ENCODE data around the gene NOVA1.

DNA sequence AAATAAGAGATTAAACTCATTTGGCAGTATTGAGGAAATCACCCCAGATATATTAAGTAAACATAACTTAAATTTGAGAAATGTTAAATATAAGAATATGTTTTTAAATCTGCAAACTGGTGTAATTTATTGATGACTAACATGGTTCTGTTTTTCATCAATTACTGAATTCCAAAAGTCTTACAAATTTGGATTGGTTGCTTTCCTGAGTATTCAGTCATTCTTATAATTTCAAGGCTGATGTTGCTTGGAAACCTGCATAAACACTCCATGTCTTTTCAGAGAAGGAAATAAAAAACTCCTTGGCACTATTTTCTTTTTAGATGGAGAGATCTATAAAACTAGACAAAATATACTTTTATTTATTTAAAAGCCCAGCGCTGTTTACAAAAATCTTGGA, 71.7 kb downstream of the NOVA1 start:
- TF ChIP-seq, protein P1, sequence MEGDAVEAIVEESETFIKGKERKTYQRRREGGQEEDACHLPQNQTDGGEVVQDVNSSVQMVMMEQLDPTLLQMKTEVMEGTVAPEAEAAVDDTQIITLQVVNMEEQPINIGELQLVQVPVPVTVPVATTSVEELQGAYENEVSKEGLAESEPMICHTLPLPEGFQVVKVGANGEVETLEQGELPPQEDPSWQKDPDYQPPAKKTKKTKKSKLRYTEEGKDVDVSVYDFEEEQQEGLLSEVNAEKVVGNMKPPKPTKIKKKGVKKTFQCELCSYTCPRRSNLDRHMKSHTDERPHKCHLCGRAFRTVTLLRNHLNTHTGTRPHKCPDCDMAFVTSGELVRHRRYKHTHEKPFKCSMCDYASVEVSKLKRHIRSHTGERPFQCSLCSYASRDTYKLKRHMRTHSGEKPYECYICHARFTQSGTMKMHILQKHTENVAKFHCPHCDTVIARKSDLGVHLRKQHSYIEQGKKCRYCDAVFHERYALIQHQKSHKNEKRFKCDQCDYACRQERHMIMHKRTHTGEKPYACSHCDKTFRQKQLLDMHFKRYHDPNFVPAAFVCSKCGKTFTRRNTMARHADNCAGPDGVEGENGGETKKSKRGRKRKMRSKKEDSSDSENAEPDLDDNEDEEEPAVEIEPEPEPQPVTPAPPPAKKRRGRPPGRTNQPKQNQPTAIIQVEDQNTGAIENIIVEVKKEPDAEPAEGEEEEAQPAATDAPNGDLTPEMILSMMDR (IDR thresholded peaks at IDR 0.05; ENCODE audit: low read depth, low read length, missing input control), result no peak
- no peak for TF ChIP-seq JUND (IDR thresholded peaks at IDR 0.05)
- no peak for TF ChIP-seq TAF1 (conservative IDR thresholded peaks at IDR 0.05)
- no peak for TF ChIP-seq FOXA2 (IDR thresholded peaks at IDR 0.05)
- TF ChIP-seq HNF4A (conservative IDR thresholded peaks at IDR 0.05), result no peak
- no peak for TF ChIP-seq RXRA (IDR thresholded peaks at IDR 0.05)
- TF ChIP-seq SP1 (IDR thresholded peaks at IDR 0.05), result no peak
- no peak for TF ChIP-seq MAX (IDR thresholded peaks at IDR 0.05)
- no peak for TF ChIP-seq ATF3 (IDR thresholded peaks at IDR 0.05)
- TF ChIP-seq RAD21 (IDR thresholded peaks at IDR 0.05), result no peak
- TF ChIP-seq HNF4G (IDR thresholded peaks at IDR 0.05), result no peak

Data from liver (tissue), 3 donors.